Stimulated activated CD8-positive, alpha-beta memory T cell treated with anti-CD3 and anti-CD28 coated beads, Interleukin-2, amount 100 ng/mL, for 48 hours (primary cell): ENCODE measurements around the gene ZNF525.
"Not testable (repeated sequence)": the region's sequence is repeated elsewhere in the genome, so short reads cannot be mapped to it uniquely, and the experiment has no call there.

ENCODE experiments used
- DNase-seq, 2 donors: peaks; one replicate each; pipeline ENCODE4 v3.0.0-alpha.2; 2020; ENCODE audit warnings: low read depth in 2 of 2

ZNF525 gene

DNA sequence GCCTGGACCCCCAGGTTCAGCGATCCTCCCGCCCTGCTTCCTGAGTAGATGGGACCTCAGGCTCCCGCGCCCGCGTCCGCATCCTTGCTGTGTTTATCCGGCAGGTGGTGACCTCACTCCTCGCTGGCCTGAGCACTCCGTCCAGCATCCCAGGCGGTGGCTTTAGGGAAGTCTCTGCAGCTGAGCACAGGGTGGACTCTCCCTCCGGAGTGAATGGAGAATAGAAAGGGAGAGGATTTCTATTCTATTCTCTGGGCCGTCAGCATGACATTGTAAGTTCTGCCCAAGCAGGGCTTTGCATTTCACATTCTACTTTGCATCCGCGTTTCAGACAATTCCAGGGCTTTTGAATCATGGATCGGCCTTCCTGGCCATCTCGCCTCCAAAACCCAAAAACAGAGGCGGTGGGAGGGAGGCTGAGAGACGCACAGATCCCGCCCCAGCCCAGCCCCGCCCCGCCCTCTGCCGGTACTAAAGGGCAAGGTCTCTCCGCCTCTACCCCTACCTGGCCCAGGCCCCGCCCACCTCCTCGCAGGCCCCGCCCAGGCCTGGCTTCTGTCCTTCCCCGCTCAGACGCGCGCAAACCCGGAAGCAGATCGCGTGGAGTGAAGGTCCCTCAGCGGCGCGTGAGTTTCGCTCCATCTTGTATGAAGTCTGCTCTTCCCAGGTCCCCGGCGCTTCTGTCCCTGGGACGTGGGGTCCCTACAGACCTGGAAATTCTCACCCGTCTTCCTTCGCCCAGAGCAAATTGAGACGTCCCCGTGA lies at the start of gene ZNF525:
Gene ZNF525, plus strand, starts transcription at position 572 of the 765 bp plus-strand sequence. CDS start 6,577 bp downstream, outside the sequence.
- peak; percentile 87 to 91 for DNase-seq

DNA sequence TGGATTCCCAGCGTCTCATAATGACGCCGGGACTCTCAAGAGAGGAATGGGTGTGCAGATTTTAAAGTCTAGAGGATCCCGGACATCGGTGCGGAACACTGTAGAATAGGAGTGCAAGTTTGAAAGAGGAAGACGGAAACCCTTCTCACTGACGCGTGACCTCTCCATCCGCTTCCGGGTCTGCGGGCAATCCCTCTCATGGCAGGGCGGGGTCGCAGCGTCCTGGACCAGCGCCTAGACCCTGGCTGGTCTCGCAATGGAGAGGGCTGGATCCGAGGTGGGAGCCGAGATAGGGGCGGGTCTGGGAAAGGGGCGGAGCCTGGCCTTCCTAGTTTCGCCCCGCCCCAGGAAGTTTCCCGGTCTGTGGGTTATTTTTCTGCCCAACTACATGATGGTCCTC lies 36.5 kb upstream of the ZNF525 start:
- no peak for DNase-seq

DNA sequence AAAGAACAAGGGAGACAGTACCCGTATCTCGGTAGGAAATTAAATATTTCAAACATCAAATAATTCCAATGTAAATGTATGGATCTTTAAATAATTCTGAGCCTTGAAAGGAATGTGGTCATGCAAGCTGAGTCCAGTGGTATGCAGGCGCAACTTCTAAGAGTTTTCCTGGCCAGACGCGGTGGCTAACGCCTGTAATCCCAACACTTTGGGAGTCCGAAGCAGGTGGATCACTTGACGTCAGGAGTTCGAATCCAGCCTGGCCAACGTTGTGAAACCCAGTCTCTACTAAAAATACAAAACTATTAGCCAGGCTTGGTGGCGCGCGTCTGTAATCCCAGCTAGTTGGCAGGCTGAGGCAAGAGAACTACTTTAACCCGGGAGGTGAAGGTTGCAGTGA lies 33.0 kb upstream of the ZNF525 start:
- no peak for DNase-seq

DNA sequence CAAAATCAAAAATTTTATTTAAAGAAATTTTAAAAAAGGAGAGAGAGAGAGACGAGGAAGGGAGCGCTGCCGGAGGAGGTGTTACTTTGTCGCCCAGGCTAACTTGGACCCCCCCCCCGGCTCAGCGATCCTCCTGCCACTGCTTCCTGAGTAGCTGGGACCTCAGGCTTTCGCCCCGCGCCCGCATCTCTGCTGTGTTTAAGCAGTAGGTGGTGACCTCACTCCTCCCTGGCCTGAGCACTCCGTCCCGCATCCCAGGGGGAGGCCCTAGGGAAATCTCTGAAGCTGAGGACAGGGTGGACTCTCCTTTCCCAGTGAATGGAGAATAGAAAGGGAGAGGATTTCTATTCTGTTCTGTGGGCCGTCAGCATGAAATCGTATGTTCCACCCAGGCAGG lies 32.4 kb upstream of the ZNF525 start:
- peak in 1 of 2 donors; percentile 12 for DNase-seq

DNA sequence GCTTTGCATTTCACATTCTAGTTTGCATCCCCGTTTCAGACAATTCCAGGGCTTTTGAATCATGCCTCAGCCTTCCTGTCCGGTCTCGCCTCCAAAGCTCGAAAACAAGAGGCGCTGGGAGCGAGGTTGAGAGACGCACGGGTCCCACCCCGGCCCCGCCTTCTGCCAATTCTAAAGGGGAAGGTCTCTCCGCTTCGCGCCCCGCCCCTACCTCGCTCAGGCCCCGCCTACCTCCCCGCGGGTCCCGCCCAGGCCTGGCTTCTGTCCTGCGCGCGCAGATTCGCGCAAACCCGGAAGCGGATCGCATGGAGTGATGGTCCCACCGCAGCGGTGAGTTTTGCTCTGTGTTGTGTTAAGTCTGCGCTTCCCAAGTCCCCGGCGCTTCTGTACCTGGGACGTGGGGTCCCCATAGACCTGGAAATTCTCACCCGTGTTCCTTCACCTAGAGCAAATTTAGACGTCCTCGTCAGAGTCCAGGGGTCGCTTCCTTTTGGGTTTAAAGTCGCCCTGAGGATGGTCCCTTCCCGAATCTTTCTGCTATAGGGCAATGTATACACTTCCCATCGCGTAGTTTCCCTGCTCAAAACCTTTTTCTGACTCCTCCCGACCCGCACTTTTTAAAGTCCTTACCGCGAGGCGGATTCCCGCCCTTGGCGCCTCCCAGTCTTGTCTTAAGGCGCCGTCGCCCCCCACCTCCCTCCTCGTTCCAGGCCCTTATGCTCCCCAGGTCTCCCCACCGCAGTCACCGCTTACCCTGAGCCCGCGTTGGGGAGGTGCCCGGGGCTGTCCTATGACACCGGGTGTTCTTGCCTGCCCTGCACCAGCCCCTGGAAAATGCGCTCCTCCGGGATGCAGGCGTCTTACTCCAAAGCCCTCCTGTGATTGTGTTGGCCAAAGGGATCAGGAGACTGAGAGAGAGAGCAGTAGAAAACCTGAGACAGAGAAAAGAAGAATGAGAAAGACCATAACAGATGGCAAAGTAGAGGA lies 31.7 kb upstream of the ZNF525 start, which contains the start of gene ZNF845:
Gene ZNF845, plus strand, starts transcription at position 287 of the 987 bp plus-strand sequence. CDS start 7,559 bp downstream, outside the sequence.
- DNase-seq: peak; percentile 82 to 91

DNA sequence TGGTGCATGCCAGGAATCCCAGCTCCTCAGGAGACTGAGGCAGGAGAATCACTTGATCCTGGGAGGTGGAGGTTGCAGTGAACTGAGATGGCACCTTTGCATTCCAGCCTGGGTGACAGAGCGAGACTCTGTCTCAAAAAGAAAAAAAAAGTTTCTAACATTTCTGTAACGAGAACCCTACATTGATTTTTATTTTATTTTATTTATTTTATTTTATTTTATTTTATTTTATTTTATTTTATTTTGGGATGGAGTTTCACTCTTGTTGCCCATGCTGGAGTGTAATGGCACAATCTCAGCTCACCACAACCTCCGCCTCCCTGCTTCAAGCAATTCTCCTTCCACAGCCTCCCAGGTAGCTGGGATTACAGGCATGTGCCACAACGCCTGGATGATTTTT lies 21.1 kb upstream of the ZNF525 start:
- DNase-seq: not testable (repeated sequence)

DNA sequence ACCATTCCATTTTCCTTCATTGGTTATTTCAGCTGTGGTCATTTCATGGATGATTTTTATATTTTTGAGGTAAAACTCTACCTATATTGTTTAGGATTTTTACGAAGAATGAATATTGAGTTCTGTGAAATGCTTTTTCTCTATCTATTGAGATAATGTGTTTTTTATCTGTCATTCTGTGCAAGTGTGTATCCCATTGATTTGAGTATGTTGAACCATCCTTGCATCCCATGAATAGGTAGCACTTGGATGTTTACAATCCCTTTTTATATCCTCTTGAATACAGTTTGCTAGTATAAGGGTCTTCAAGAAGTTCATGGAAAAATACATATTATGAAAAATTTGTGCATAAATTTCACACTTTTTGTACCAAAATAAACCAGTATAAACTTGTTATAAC lies 9.8 kb upstream of the ZNF525 start:
- DNase-seq: no peak

DNA sequence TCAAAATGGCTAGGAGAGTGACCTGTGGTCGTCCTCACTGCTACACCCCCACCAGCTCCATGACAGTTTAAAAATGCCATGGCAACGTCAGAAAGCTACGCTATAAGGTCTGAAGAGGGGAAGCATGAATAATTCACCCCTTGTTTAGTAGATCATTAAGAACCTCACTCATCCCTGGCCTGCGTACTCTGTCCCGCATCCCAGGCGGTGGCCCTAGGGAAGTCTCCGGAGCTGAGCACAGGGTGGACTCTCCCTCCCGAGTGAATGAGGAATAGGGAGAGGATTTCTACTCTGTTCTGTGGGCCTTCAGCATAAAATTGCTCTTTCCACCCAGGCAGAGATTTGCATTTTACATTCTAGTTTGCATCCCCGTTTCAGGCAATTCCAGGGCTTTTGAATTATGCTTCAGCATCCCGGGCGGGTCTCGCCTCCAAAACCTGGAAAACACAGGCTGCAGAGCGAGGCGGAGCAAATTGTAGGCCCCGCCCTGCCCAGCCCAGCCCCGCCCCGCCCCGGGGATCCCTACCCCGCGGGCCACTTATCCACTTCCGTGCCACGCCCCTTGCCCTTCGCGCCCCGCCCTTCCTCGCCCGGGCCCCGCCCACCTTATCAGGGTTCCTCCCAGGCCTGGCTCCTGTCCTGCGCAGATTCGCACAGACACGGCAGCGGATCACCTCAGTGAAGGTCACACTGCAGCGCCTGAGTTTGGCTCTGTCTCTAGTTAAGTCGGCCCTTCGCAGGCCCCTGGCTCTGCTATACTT lies 7.5 kb upstream of the ZNF525 start:
- no peak for DNase-seq

DNA sequence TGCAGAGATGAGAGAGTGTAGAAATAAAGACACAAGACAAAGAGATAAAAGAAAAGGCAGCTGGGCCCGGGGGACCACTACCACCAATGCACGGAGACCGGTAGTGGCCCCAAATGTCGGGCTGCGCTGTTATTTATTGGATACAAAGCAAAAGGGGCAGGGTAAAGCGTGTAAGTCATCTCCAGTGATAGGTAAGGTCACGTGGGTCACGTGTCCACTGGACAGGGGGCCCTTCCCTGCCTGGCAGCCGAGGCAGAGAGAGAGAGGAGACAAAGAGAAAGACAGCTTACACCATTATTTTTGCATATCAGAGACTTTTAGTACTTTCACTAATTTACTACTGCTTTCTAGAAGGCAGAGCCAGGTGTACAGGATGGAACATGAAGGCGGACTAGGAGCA lies 5.4 kb upstream of the ZNF525 start:
- DNase-seq: not testable (repeated sequence)

DNA sequence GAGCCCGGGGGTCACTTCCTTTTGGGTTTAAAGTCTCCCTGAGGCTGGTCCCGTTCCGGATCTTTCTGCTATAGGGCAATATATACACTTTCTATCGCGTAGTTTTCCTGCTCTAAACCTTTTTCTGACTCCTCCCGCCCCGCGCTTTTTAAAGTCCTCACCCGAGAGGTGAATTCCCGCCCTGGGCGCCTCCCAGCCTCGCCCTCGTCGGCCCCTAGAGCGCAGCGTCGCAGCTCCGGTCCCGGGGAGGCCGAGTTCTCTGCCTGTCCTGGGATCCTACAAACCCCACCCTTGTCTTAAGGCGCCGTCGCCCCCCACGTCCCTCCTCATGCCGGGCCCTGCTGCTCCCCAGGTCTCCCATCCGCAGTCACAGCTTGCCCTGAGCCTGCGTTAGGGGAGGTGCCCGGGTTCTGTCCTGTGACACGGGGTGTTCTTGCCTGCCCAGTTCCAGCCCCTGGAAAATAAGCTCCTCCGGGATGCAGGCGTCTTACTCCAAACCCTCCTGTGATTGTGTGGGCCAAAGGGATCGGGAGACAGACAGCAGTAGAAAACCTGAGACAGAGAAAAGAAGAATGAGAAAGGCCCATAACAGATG lies 491 bp downstream of the ZNF525 start:
- peak; percentile 14 to 17 for DNase-seq

DNA sequence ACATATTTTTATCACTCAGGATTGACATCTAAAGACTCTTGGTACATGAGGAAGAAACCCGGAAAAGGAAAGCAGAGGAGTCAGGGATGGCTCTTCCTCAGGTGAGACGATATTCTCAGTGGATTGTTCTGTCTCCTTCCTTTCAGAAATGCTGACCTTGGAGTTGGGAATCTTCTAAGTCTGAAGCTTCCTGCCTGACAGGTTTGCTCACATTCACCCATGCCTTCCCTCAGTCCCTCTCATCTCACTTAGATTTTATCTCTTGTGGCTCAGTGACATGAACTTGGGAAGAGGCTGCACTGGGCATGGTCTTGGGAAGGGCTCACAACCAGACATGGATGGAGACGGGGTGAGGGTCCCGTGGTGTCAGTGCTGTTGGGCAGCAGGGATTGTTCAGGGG lies 6.7 kb downstream of the ZNF525 start:
- DNase-seq: no peak

DNA sequence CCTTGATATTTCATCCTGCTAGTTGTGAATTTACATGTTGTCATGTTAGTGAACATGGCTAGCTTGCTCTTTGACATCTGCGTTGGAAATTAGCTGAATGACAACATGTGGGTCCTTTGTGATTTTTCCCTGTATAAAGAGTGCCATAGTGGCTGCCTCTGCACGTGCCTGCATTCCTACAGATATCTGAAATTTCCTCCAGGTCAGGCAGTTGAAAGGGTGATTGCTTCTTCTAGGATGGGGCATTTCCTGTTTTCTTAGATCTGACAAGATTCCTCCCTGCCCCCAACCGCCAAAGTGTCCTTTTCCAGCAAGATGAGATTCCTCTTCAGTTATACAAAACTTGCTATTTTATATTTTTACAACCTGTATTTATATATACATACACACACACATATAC lies 8.8 kb downstream of the ZNF525 start:
- DNase-seq: no peak

DNA sequence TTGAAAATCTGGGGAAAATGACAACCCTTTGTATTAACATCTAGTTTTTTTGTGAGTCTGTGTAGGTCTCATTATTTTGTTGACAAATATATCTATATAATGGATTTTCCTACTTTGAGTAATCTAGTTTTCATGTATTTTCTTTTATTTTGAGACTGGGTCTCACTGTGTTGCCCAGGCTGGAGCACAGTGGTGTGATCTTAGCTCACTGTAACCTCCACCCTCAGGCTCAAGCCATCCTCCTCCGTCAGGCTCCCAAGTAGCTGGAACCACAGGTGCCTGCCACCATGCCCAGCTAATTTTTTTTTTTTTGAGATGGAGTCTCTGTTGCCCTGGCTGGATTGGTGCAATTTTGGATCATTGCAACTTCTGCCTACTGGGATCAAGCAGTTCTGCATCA lies 9.2 kb downstream of the ZNF525 start:
- DNase-seq: no peak

DNA sequence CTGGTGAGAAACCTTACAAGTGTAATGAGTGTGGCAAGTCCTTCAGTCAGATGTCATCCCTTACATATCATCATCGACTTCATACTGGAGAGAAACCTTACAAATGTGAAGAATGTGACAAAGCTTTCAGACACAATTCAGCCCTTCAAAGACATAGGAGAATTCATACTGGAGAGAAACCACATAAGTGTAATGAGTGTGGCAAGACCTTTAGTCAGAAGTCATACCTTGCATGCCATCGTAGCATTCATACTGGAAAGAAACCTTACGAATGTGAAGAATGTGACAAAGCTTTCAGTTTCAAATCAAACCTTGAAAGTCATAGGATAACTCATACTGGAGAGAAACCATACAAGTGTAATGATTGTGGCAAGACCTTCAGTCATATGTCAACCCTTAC lies 15.9 kb downstream of the ZNF525 start:
- no peak for DNase-seq

DNA sequence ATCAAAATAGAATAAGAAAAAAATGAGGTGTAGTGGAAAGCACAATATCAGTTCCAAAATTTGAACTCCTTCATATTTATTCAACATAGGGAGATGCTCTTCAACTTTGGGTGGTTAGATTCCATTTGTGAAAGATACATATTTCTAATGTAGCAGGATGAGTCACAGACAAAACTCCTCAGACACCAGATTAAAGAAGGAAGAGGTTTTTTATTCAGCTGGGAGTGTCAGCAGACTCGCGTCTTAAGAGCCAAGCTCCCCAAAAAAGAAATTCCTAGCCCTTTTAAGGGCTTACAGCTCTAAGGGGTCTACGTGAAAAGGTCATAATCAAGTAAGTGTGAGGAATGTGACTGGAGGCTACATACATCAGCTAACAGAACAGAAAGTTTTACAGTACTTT lies 22.7 kb downstream of the ZNF525 start:
- no peak for DNase-seq

DNA sequence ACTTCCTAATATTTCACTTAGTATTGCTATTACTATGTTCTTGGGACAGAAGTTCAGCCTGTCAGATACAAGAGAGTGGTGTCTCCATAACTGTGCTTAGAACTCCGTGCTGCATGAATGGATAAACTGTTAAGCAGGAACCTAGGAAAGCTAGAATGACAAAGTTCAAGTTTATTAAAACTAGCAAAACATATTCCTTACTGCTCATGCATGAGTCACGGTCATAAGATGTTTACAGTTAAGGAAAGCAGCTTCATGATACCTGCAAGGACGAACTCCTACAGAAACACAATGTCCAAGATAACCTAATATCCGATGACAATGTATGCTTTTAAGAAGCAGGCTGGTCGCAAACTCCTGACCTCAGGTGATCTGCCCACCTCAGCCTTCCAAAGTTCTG lies 23.4 kb downstream of the ZNF525 start:
- DNase-seq: no peak

DNA sequence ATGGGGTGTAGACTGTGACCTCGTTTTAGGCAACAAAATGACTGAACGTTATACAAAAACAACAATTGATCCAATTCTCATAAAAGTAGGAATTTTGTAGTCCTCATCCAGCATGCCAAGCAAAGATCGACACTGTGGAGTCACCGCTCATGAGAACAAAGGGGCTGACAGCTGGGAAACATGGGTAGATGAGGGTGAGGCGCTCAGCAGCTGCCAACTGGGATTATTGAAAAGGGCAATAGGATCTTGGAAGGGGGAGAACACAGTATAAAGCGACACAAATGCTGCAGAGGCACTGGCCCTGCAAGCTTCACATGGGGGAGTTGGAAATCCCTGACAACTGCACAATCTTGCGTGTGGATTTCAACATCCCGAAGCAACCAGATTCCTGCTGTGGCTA lies 24.1 kb downstream of the ZNF525 start:
- DNase-seq: no peak

DNA sequence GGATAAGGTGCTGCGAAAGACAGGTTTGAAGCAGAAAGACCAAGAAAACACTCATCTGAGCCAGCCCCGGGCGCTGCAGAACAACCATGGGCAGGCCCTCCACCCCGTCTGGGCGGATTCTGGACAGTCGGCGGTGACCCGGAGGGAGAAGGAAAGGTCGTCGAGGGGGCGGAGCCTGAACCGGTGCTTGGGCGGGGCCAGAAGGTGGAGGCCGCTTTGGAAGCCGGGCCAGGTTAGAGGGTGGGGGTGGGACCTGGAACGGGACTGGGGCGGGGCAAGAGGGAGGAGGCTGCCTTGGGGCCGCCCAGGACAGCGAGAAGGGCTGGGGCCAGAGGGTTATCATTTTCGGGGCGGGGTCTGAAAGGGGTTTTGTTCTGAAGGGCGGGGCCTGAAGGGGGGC lies 24.5 kb downstream of the ZNF525 start:
- no peak for DNase-seq

DNA sequence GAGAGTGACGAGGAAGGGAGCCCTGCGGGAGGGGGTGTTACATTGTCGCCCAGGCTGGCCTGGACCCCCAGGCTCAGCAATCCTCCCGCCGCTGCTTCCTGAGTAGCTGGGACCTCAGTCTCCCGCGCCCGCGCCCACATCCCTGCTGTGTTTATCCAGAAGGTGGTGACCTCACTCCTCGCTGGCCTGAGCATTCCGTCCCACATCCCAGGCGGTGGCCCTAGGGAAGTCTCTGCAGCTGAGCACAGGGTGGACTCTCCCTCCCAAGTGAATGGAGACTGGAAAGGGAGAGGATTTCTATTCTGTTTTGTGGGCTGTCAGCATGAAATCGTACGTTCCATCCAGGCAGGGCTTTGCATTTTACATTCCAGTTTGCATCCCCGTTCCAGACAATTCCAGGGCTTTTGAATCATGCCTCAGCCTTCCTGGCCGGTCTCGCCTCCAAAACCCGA lies 29.0 kb downstream of the ZNF525 start:
- no peak for DNase-seq

DNA sequence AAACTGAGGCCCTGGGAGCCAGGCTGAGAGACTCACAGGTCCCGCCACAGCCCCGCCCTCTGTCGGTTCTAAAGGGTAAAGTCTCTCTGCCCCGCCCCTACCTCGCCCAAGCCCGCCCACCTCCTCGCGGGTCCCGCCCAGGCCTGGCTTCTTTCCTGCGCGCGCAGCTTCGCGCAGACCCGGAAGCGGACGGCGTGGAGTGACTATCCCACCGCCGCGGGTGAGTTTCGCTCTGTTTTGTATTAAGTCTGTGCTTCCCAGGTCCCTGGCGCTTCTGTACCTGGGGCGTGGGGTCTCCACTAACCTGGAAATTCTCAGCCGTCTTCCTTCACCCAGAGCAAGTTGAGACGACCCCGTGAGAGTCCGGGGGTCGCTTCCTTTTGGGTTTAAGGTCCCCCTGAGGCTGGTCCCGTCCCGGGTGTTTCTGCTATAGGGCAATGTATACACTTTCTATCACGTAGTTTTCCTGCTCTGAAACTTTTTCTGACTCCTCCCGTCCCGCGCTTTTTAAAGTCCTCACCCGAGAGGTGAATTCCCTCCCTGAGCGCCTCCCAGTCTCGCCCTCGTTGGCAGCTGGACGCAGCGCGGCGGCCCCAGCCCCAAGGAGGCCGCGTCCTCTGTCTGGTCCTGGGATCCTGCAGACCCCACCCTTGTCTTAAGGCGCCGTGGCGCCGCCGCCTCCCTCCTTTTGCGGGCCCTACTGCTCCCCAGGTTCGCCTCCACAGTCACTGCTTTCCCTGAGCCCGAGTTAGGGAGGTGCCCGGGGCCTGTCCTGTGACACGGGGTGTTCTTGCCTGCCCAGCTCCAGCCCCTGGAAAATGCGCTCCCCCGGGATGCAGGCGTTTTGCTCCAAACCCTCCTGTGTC lies 29.7 kb downstream of the ZNF525 start, which contains the start of gene ZNF765:
Gene ZNF765, plus strand, starts transcription at position 176 of the 866 bp plus-strand sequence. CDS start 2,867 bp downstream, outside the sequence.
- DNase-seq: peak; percentile 93 to 96
